ENCODE data around the gene LINC00632.

LINC00632 gene

DNA sequence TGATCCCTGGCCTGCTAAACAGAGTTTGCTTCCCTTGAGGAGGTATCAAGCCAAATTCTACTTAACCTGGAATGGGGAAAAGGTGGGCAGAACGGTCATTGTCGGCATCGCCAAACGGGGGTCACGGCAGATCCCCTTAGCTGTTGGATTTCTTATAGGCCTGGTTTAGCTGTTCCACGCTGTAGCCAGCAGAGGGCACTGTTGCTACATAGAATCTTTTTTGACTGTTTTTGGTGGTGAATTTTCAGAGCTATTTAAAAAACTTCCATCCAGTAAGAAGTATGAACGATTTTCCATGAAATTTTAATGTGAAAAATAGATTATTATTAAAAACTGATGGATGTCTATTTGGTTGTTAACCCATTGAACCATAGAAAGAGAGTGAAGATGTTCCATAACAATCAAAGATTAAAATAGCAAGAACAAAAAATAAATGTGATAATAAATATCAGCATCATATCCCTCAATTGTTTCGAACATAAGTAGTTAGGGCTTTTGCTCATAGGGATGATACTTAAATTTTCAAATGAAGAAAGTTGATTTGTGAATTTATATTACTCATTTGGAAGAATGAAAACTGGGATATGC is 56.6 kb downstream of the LINC00632 start:
- Histone ChIP-seq H3K9ac (ENCODE audit: low read depth, low read length) (peak overlapping the region; percentile 76; the same call in 1 of the 2 replicates), H3K27ac (ENCODE audit: low read length) (no peak overlapping the region), H3K4me1 (ENCODE audit: insufficient read depth, low read length) (no peaks in the 10 kb centered on the region), H3K36me3 (ENCODE audit: insufficient read depth, low read depth, low read length) (no peaks in the 10 kb centered on the region), H3K9me3 (ENCODE audit: insufficient read depth, low read depth, low read length) (no peaks in the 10 kb centered on the region), H3K4me3 (ENCODE audit: low read length) (peak overlapping the region; percentile 83), H3K27me3 (ENCODE audit: insufficient read depth, low read length) (peaks cover 14% of the 10 kb centered on the region)

- Histone ChIP-seq H3K4me3 (ENCODE audit: low read length) (no peak overlapping the region), H3K36me3 (ENCODE audit: insufficient read depth, low read depth, low read length) (peaks cover 4% of the 10 kb centered on the region; the same call in 1 of the 2 replicates), H3K9me3 (ENCODE audit: insufficient read depth, low read depth, low read length) (no peaks in the 10 kb centered on the region)
These were observed 58.1 kb downstream of the LINC00632 start for GRCh38 chrX:140767646-140768045.

DNA sequence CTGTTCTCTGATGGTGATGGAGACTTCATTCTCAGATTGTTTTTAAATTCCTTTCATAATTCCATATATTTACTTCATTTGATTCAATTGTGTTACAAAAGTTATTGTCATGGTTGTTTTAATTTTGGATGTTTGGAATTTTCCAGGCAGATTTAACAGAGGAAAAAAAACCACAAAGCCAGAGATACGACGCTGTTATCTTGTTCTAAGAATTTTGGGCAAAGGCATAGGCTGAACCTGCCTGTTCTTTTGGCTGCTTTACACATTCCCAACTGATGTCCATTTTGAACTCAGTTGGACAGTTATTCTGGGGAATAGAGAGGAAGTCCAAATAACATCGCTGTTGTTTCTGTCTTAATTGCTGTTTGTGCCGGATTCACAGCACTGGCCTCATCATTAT is 65.7 kb downstream of the LINC00632 start:
- no peaks in the 10 kb centered on the region for H3K4me1 ChIP-seq (ENCODE audit: insufficient read depth, low read length)
- H3K9me3 ChIP-seq (ENCODE audit: insufficient read depth, low read depth, low read length) = no peaks in the 10 kb centered on the region
- H3K9ac ChIP-seq (ENCODE audit: low read depth, low read length) = no peak overlapping the region
- H3K4me3 ChIP-seq (ENCODE audit: low read length) = no peak overlapping the region
- H3K27ac ChIP-seq (ENCODE audit: low read length) = no peak overlapping the region
- H3K36me3 ChIP-seq (ENCODE audit: insufficient read depth, low read depth, low read length) = peaks cover 9% of the 10 kb centered on the region; the same call in 1 of the 2 replicates
- H3K27me3 ChIP-seq (ENCODE audit: insufficient read depth, low read length) = no peaks in the 10 kb centered on the region

More at GRCh38 chrX:140767646-140768045, 58.1 kb downstream of the LINC00632 start:
- H3K27me3 ChIP-seq (ENCODE audit: insufficient read depth, low read length) = peaks cover 14% of the 10 kb centered on the region
- no peak overlapping the region for H3K9ac ChIP-seq (ENCODE audit: low read depth, low read length)
- H3K4me1 ChIP-seq (ENCODE audit: insufficient read depth, low read length) = no peaks in the 10 kb centered on the region
- H3K27ac ChIP-seq (ENCODE audit: low read length) = no peak overlapping the region

GRCh38 chrX:140776320-140776719 is 66.8 kb downstream of the LINC00632 start:
- no peak overlapping the region for H3K4me3 ChIP-seq (ENCODE audit: low read length)
- H3K9ac ChIP-seq (ENCODE audit: low read depth, low read length) = no peak overlapping the region
- H3K27ac ChIP-seq (ENCODE audit: low read length) = no peak overlapping the region
- no peaks in the 10 kb centered on the region for H3K4me1 ChIP-seq (ENCODE audit: insufficient read depth, low read length)
- H3K27me3 ChIP-seq (ENCODE audit: insufficient read depth, low read length) = no peaks in the 10 kb centered on the region
- H3K36me3 ChIP-seq (ENCODE audit: insufficient read depth, low read depth, low read length) = peaks cover 9% of the 10 kb centered on the region; the same call in 1 of the 2 replicates
- no peaks in the 10 kb centered on the region for H3K9me3 ChIP-seq (ENCODE audit: insufficient read depth, low read depth, low read length)

DNA sequence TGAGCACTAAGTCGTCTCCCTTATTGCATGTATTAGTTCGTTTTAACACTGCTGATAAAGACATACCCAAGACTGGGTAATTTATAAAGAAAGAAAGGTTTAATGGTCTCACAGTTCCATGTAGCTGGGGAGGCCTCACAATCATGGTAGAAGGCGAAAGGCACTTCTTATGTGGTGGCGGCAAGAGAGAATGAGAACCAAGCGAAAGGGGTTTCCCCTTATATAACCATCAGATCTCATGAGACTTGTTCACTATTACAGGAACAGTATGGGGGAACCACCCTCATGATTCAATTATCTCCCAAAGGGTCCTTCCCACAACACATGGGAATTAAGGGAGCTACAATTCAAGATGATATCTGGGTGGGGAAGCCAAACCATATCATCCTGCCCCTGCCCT is 85.1 kb downstream of the LINC00632 start:
- no peaks in the 10 kb centered on the region for H3K36me3 ChIP-seq (ENCODE audit: insufficient read depth, low read depth, low read length)
- H3K4me1 ChIP-seq (ENCODE audit: insufficient read depth, low read length) = no peaks in the 10 kb centered on the region
- no peaks in the 10 kb centered on the region for H3K27me3 ChIP-seq (ENCODE audit: insufficient read depth, low read length)
- H3K27ac ChIP-seq (ENCODE audit: low read length) = no peak overlapping the region
- no peak overlapping the region for H3K4me3 ChIP-seq (ENCODE audit: low read length)
- H3K9me3 ChIP-seq (ENCODE audit: insufficient read depth, low read depth, low read length) = no peaks in the 10 kb centered on the region
- no peak overlapping the region for H3K9ac ChIP-seq (ENCODE audit: low read depth, low read length)

GRCh38 chrX:140799216-140799615 is 89.7 kb downstream of the LINC00632 start:
- Histone ChIP-seq H3K36me3 (ENCODE audit: insufficient read depth, low read depth, low read length) (no peaks in the 10 kb centered on the region), H3K4me1 (ENCODE audit: insufficient read depth, low read length) (no peaks in the 10 kb centered on the region), H3K9ac (ENCODE audit: low read depth, low read length) (no peak overlapping the region), H3K27me3 (ENCODE audit: insufficient read depth, low read length) (no peaks in the 10 kb centered on the region), H3K27ac (ENCODE audit: low read length) (no peak overlapping the region), H3K9me3 (ENCODE audit: insufficient read depth, low read depth, low read length) (no peaks in the 10 kb centered on the region), H3K4me3 (ENCODE audit: low read length) (no peak overlapping the region)

- H3K27ac ChIP-seq (ENCODE audit: low read length) = no peak overlapping the region
- no peak overlapping the region for H3K4me3 ChIP-seq (ENCODE audit: low read length)
- H3K27me3 ChIP-seq (ENCODE audit: insufficient read depth, low read length) = no peaks in the 10 kb centered on the region
- H3K9me3 ChIP-seq (ENCODE audit: insufficient read depth, low read depth, low read length) = no peaks in the 10 kb centered on the region
- H3K4me1 ChIP-seq (ENCODE audit: insufficient read depth, low read length) = no peaks in the 10 kb centered on the region
- H3K9ac ChIP-seq (ENCODE audit: low read depth, low read length) = no peak overlapping the region
- no peaks in the 10 kb centered on the region for H3K36me3 ChIP-seq (ENCODE audit: insufficient read depth, low read depth, low read length)
These were observed 94.7 kb downstream of the LINC00632 start for GRCh38 chrX:140804292-140804691.

GRCh38 chrX:140815868-140816267 is 106.3 kb downstream of the LINC00632 start:
- Histone ChIP-seq H3K27ac (ENCODE audit: low read length) (no peak overlapping the region), H3K4me1 (ENCODE audit: insufficient read depth, low read length) (no peaks in the 10 kb centered on the region), H3K9ac (ENCODE audit: low read depth, low read length) (no peak overlapping the region), H3K27me3 (ENCODE audit: insufficient read depth, low read length) (no peaks in the 10 kb centered on the region), H3K9me3 (ENCODE audit: insufficient read depth, low read depth, low read length) (no peaks in the 10 kb centered on the region; the same call in none of the 2 replicates), H3K4me3 (ENCODE audit: low read length) (no peak overlapping the region), H3K36me3 (ENCODE audit: insufficient read depth, low read depth, low read length) (no peaks in the 10 kb centered on the region)

GRCh38 chrX:140817943-140818342 is 108.4 kb downstream of the LINC00632 start:
- Histone ChIP-seq H3K4me3 (ENCODE audit: low read length) (no peak overlapping the region), H3K27me3 (ENCODE audit: insufficient read depth, low read length) (no peaks in the 10 kb centered on the region)

GRCh38 chrX:140821280-140821679 is 111.7 kb downstream of the LINC00632 start:
- Histone ChIP-seq H3K27me3 (ENCODE audit: insufficient read depth, low read length) (no peaks in the 10 kb centered on the region), H3K9me3 (ENCODE audit: insufficient read depth, low read depth, low read length) (no peaks in the 10 kb centered on the region), H3K9ac (ENCODE audit: low read depth, low read length) (peak overlapping the region; percentile 45; the same call in 1 of the 2 replicates), H3K36me3 (ENCODE audit: insufficient read depth, low read depth, low read length) (no peaks in the 10 kb centered on the region), H3K4me3 (ENCODE audit: low read length) (peak overlapping the region; percentile 38; the same call in 1 of the 2 replicates), H3K4me1 (ENCODE audit: insufficient read depth, low read length) (no peaks in the 10 kb centered on the region), H3K27ac (ENCODE audit: low read length) (no peak overlapping the region)

More at GRCh38 chrX:140817943-140818342, 108.4 kb downstream of the LINC00632 start:
- no peaks in the 10 kb centered on the region; the same call in none of the 2 replicates for H3K9me3 ChIP-seq (ENCODE audit: insufficient read depth, low read depth, low read length)
- H3K4me1 ChIP-seq (ENCODE audit: insufficient read depth, low read length) = no peaks in the 10 kb centered on the region
- no peaks in the 10 kb centered on the region for H3K36me3 ChIP-seq (ENCODE audit: insufficient read depth, low read depth, low read length)
- no peak overlapping the region for H3K9ac ChIP-seq (ENCODE audit: low read depth, low read length)
- H3K27ac ChIP-seq (ENCODE audit: low read length) = no peak overlapping the region

DNA sequence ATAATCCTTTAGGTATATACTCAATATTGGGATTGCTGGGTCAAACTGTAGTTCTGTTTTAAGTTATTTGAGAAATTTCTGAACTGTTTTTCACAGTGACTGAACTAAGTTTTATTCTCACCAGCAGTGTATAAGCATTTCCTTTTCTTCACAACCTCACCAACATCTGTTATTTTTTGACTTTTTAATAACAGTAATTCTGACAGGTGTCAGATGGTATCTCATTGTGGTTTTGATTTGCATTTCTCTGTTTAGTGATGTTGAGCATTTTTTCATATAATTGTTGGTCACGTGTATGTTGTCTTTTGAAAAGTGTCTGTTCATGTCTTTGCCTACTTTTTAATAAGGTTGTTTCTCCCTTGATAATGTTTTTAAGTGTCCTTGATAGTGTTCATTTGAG is 112.6 kb downstream of the LINC00632 start:
- no peaks in the 10 kb centered on the region for H3K9me3 ChIP-seq (ENCODE audit: insufficient read depth, low read depth, low read length)
- no peaks in the 10 kb centered on the region for H3K4me1 ChIP-seq (ENCODE audit: insufficient read depth, low read length)
- H3K27ac ChIP-seq (ENCODE audit: low read length) = no peak overlapping the region
- H3K36me3 ChIP-seq (ENCODE audit: insufficient read depth, low read depth, low read length) = no peaks in the 10 kb centered on the region
- H3K4me3 ChIP-seq (ENCODE audit: low read length) = no peak overlapping the region
- H3K9ac ChIP-seq (ENCODE audit: low read depth, low read length) = no peak overlapping the region
- no peaks in the 10 kb centered on the region for H3K27me3 ChIP-seq (ENCODE audit: insufficient read depth, low read length)

DNA sequence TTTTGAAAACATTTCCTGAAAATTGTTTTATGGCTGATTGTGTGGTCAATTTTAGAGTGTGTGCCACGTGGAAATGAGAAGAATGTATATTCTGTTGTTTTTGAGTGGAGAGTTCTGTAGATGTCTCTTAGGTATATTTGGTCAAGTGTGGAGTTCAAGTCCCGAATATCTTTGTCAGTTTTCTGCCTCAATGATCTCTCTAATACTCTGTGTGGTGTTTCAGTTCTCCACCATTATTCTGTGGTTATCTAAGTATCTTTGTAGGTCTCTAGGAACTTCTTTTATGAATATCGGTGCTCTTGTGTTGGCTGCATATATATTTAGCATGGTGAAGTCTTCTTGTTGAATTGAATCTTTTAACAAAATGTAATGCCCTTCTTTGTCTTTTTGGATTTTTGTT is 113.3 kb downstream of the LINC00632 start:
- H3K4me3 ChIP-seq (ENCODE audit: low read length) = no peak overlapping the region

More for the DNA sequence above, 113.3 kb downstream of the LINC00632 start:
- no peak overlapping the region for H3K9ac ChIP-seq (ENCODE audit: low read depth, low read length)
- H3K36me3 ChIP-seq (ENCODE audit: insufficient read depth, low read depth, low read length) = no peaks in the 10 kb centered on the region
- no peaks in the 10 kb centered on the region for H3K9me3 ChIP-seq (ENCODE audit: insufficient read depth, low read depth, low read length)
- H3K4me1 ChIP-seq (ENCODE audit: insufficient read depth, low read length) = no peaks in the 10 kb centered on the region
- H3K27me3 ChIP-seq (ENCODE audit: insufficient read depth, low read length) = no peaks in the 10 kb centered on the region
- no peak overlapping the region for H3K27ac ChIP-seq (ENCODE audit: low read length)
